Frontal cortex (tissue), 4 donors: ENCODE results near the gene SRSF10. TPM values are rescaled to one million over a fixed set of nuclear protein-coding genes. Genes with fewer than 3 reads are reported as not detected.
"Not testable (repeated sequence)": the region's sequence is repeated elsewhere in the genome, so short reads cannot be mapped to it uniquely, and the experiment has no call there.

Experiments
- DNase-seq, 2 donors: peaks; one replicate each; pipeline ENCODE4 v3.0.0; 2012; ENCODE audit warnings: low spot score in 2 of 2
- FAIRE-seq: peaks from 2 replicates; lab custom pipeline; 2012; peaks lifted over from hg19 to GRCh38; lab: Jason Lieb, UNC
- total RNA-seq: library from RNA; depleted of rRNA; stranded (reverse); fragments of >200 nt; gene quantifications from one replicate; pipeline ENCODE4 v1.2.3, GENCODE V29; 2014
- donor health status: control.
- donor health status: control.
- donor health status: control.

SRSF10 gene
- total RNA-seq, 1 donor from 2014 or later = 106 TPM

GRCh38 chr1:23960291-23961020 is 19.7 kb downstream of the SRSF10 start:
- FAIRE-seq (no peak), DNase-seq (peak in 1 of 2 donors; percentile 28)

- DNase-seq (peak; percentile 97), FAIRE-seq (no peak)
Observed at GRCh38 chr1:23959461-23960290, 20.5 kb downstream of the SRSF10 start, which contains the start of gene PNRC2. Gene PNRC2, plus strand, starts transcription at chr1:23959828. Its CDS starts 1,630 bp downstream, at chr1:23961458.

- FAIRE-seq = no peak
- DNase-seq = peak; percentile 50 to 69
Observed at GRCh38 chr1:23958810-23959460, 21.2 kb downstream of the SRSF10 start.

- not testable (repeated sequence) for FAIRE-seq
Observed at GRCh38 chr1:23958040-23958809, 21.9 kb downstream of the SRSF10 start.

GRCh38 chr1:23957096-23957495 is 23.0 kb downstream of the SRSF10 start:
- FAIRE-seq (no peak), DNase-seq (no peak)

More at GRCh38 chr1:23958040-23958809, 21.9 kb downstream of the SRSF10 start:
- not testable (repeated sequence) for DNase-seq

GRCh38 chr1:23953020-23953419 is 27.1 kb downstream of the SRSF10 start:
- no peak for FAIRE-seq

GRCh38 chr1:23947366-23947765 is 32.8 kb downstream of the SRSF10 start:
- no peak for FAIRE-seq

More at GRCh38 chr1:23953020-23953419, 27.1 kb downstream of the SRSF10 start:
- DNase-seq = no peak

GRCh38 chr1:23936481-23937176 is 43.5 kb downstream of the SRSF10 start:
- DNase-seq (no peak), FAIRE-seq (no peak)

More at GRCh38 chr1:23947366-23947765, 32.8 kb downstream of the SRSF10 start:
- DNase-seq = no peak

GRCh38 chr1:23931491-23931880 is 48.6 kb downstream of the SRSF10 start:
- DNase-seq (no peak), FAIRE-seq (no peak)

GRCh38 chr1:23930861-23931490 is 49.2 kb downstream of the SRSF10 start:
- FAIRE-seq (no peak), DNase-seq (no peak)

GRCh38 chr1:23930270-23930669 is 49.9 kb downstream of the SRSF10 start:
- no peak for FAIRE-seq
- DNase-seq = no peak

- FAIRE-seq (no peak), DNase-seq (no peak)
Observed at GRCh38 chr1:23928789-23929188, 51.3 kb downstream of the SRSF10 start.

- DNase-seq (no peak), FAIRE-seq (no peak)
Observed at GRCh38 chr1:23927097-23927496, 53.0 kb downstream of the SRSF10 start.

GRCh38 chr1:23925279-23925678 is 54.8 kb downstream of the SRSF10 start:
- DNase-seq (no peak), FAIRE-seq (no peak)

GRCh38 chr1:23924601-23925000 is 55.5 kb downstream of the SRSF10 start:
- DNase-seq (no peak), FAIRE-seq (no peak)

- no peak for FAIRE-seq
- no peak for DNase-seq
Observed at GRCh38 chr1:23923592-23924499, 56.3 kb downstream of the SRSF10 start.

- DNase-seq (no peak), FAIRE-seq (no peak)
Observed at GRCh38 chr1:23922321-23922943, 57.7 kb downstream of the SRSF10 start.
